ENCODE data around the gene RIPOR3. TPM values are rescaled to one million over a fixed set of nuclear protein-coding genes. Genes with fewer than 3 reads are reported as not detected.

The RIPOR3 gene
- total and polyA plus RNA-seq, 11 donors: 2.4 to 20.7 (median 4.9) TPM

DNA sequence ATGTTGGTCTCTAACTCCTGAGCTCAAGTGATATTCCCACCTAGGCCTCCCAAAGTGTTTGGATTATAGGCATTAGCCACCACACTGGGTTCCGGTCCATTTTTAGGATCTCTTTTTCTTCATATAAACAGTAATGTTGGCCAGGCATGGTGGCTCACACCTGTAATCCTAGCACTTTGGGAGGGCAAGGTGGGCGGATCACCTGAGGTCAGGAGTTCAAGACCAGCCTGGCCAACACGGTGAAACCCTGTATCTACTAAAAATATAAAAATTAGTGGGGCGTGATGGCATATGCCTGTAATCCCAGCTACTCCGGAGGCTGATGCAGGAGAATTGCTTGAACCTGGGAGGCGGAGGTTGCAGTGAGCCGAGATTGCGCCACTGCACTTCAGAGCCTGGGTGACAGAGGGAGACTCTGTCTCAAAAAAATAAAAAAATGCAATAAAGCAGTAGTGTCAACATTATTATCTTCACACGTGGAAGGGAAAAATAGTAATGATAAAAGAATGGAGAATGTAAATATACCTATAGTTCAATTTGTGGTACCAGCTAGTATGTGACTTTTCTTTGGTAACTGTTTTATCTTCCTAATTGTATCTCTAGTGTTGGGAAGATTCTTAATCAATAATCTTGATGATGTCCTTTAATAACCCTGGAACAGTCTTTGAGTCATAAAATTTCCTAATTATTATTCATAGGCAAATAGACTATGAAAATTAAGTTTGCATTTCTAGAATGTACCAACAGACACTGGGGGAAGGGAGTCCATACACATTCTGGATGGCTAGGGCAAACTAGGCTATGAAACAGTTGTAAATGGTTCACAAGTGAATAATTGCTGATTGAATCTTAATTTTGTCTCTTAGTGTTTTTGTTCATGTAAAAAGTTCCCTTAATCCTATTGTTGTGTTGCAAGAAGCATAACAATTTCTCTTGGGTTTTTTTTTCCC, 43.7 kb upstream of the RIPOR3 start:
- WGBS, 4 donors: 90 to 94% (median 91%) methylated on average over 9 of the region's 9 CpGs
- DNase-seq (no peak), ATAC-seq (no peak)
- Histone ChIP-seq H3K4me3 (no peak overlapping the region), H3K27ac (no peak overlapping the region), H3K9me3 (no peaks in the 10 kb centered on the region), H3K36me3 (no peaks in the 10 kb centered on the region), H3K27me3 (peaks cover 0 to 18% (median 0%) of the 10 kb centered on the region in 9 donors), H3K4me1 (peaks cover 0 to 37% (median 8%) of the 10 kb centered on the region in 12 donors)
- no peak for TF ChIP-seq CTCF (IDR thresholded peaks at IDR 0.05)
- TF ChIP-seq POLR2A (IDR thresholded peaks at IDR 0.05): no peak
- intact Hi-C loops (cut with DNase I): loop anchor here in 2 of 10 donors (10.0 kb wide), 1 partner anchor 550 kb away; no protein-coding TSS in a partner anchor

DNA sequence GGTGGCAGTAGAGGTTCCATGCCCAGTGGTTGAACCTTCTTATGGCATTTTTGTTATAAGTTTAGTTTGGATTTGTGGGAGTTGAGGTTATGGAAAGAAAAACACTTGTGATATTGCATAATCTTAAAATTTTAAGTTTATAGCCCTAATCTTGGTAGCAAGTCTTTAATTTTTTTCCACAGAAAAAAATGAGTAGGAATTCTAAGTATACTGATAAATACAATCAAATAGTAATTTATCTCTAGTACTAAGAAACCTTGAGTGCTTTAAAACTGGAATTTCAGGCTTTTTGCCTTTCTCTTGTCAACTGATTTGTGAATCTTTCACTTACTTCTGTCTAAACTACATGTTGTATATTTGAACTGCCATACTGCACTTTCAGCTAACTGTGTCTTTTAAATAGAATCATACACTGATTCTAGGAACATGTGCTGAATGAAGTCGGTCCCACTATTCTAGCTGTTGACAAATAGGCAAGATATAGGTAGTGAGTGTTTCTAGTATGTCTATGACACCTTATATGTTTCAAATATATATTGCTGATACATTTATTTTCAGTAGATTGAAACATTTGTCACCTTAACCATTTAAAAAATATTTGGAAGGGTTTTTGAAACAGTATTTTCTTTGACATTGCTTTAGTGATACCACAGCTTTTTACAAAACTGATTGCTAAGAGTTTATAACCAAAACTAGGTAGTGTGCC, 42.5 kb upstream of the RIPOR3 start:
- DNase-seq (no peak), ATAC-seq (no peak)
- H3K9me3 ChIP-seq: no peaks in the 10 kb centered on the region
- H3K27ac ChIP-seq: no peak overlapping the region
- H3K4me3 ChIP-seq: peak overlapping the region in 2 of 12 donors; percentile 0 to 22
- no peaks in the 10 kb centered on the region for H3K36me3 ChIP-seq
- peaks cover 0 to 41% (median 8%) of the 10 kb centered on the region in 12 donors for H3K4me1 ChIP-seq
- H3K27me3 ChIP-seq: peaks cover 0 to 18% (median 0%) of the 10 kb centered on the region in 9 donors
- WGBS, 4 donors: 33 to 53% (median 36%) methylated on average over 1 of the region's 1 CpG
- intact Hi-C loops (cut with DNase I): loop anchor here in 2 of 10 donors (10.0 kb wide), 1 partner anchor 549 kb away; no protein-coding TSS in a partner anchor
- TF ChIP-seq CTCF (IDR thresholded peaks at IDR 0.05) (no peak), POLR2A (IDR thresholded peaks at IDR 0.05) (no peak)

GRCh38 chr20:50731930-50732690, 40.8 kb upstream of the RIPOR3 start:
- Histone ChIP-seq H3K27ac (peak overlapping the region; percentile 33 to 95 (median 82)), H3K9me3 (no peaks in the 10 kb centered on the region), H3K27me3 (peaks cover 0 to 18% (median 0%) of the 10 kb centered on the region in 9 donors), H3K4me3 (peak overlapping the region; percentile 60 to 95 (median 78)), H3K36me3 (no peaks in the 10 kb centered on the region), H3K4me1 (peaks cover 0 to 41% (median 8%) of the 10 kb centered on the region in 12 donors)
- DNase-seq (no peak), ATAC-seq (no peak)
- WGBS, 4 donors: 9 to 21% (median 11%) methylated on average over 20 to 29 of the region's 29 CpGs
- no peak for TF ChIP-seq POLR2A (IDR thresholded peaks at IDR 0.05)
- no peak for TF ChIP-seq CTCF (IDR thresholded peaks at IDR 0.05)
- intact Hi-C loops (cut with DNase I): loop anchor here in 2 of 10 donors (10.0 kb wide), 1 partner anchor 547 kb away; no protein-coding TSS in a partner anchor
